ENCODE measurements around the gene PLB1.

PLB1 gene

DNA sequence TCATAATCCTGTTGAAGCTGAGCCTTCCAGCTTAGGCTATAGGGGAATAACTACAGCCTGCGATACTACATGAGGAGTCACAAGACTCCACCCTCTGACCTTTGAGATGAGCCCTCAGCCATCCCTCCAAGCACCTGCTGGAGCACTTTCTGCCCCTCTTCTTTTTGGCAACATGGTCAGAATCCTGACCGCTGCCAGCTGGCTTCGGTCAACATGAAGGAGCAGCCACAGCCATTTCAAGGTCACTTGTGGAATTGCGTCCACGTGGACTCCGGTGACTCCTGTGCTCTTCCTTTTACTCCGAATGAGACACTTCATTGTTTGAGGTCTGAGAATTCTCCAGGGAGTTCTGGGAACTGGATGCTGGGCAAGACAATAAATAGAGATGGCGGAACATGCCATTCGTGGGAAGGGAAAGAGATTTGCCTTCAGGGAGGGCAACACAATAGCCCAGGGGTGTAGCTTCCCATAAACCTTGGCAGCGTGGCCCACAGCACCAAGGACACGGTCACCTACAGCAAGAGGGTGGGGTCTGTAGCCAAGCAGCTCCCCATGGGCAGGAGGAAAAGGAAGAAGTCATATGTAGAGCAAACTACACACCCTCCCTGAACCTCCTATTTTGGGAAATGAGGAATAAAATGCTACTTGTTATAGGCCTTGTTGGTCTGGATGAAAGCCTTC lies 182.5 kb downstream of the PLB1 start:
- no peak for FAIRE-seq
- no peak for DNase-seq (ENCODE audit: insufficient read length, low spot score)

DNA sequence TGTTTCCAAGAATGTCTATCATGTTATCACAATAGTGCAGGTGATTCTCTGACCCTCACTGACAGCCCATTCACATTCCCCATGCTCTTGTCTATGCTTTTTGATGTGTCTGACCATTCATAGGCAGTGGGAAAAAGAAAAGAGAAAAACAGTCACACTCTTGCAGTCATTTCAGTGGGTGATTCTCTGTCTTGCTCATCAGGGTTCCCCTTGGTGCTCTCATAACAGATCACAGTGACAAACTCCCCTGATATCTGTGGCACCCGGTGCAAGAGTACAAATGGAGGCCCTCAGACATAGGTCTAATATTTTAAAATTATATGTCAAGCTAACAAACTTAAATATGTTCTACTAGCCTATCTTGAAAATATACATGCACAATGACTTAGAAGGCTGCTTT lies 183.1 kb downstream of the PLB1 start:
- DNase-seq (ENCODE audit: insufficient read length, low spot score): no peak

DNA sequence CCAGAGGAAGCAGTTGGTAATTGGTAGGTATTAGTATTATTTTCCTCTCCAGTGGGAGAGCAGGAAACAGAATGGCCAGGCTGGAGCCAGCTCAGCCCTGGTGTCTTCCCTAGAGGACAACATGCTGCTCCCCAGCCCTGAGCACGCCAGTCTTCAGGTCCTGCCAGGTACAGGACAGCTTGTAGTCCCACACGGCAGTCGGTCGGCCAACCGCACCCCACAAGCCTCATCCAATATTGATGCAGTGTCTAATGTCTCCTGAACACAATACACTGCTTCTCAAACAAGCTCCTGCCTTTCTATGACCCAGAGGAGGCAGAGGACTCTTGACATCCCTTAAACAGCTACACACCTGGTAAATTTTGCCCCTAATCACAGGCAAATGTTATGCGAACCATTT lies 184.8 kb downstream of the PLB1 start:
- FAIRE-seq: no peak
- DNase-seq (ENCODE audit: insufficient read length, low spot score): no peak

More for the DNA sequence above, 183.1 kb downstream of the PLB1 start:
- FAIRE-seq: no peak

DNA sequence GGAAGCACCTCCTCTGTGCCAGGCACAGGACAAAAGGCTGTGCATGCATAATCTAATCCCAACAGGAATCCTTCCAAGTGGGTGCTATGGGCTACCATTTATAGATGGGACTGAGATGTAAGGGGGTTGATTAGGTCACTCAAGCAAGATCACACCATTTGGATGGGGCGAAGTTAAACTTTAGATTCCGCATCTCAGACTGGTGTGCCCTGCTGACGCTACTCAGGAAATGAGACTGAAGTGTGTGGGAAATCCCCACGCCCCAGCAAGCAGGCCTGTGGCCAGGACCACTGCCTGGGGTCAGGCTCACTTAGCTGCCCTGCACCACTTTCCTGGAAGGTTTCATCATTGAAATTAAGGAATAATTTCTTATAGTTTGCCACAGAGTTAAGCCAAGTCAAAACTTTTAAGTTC lies 185.3 kb downstream of the PLB1 start:
- peak; percentile 59 for DNase-seq (ENCODE audit: insufficient read length, low spot score)

DNA sequence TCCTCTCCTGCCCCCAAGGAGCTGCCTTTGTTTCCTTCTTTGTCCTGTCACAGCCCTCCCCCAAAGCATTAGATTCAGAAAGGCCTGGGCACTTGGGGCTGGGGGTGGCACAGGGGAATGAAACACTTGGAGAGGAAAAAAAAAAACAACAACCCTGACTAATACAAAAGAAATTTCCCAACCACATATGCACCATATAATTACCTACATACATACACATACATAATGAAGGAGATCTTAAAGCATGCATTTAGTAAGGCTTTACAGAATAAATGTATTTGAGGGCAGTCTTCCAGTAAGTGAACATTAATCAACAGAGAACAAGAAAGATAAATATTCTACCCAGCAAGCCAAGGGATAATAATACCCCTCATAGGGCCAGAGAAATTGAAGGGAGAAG lies 185.7 kb downstream of the PLB1 start:
- no peak for FAIRE-seq
- no peak for DNase-seq (ENCODE audit: insufficient read length, low spot score)

More for the DNA sequence above, 185.3 kb downstream of the PLB1 start:
- no peak for FAIRE-seq

DNA sequence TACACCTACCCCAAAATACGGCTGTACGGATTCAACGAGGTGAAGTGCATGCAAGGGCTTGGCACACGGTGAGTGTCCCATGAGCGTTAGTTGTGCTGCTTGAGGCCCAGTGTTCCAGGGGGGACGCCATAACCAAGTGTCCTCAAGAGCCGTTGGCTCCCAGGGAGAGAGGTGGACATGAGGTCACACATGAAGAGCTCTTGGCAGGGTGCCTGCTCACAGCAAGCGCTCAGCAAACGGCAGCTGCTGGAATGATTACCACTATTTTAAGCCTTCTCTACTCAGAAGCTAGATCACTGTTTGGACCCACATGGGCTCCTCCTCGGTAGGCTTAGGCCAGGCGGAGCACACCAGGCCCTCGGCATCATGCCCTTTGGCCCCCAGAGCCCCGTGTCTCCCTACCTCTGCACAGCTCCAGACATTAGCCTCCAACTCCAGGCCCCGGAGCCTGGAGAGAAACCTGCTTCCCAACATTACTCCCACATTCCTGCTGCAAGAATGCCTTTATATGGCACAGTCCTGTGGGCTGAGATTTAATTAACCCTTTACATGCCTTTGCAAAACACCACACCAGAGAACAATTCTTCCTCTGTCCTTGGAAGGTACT lies 187.3 kb downstream of the PLB1 start:
- FAIRE-seq (no peak), DNase-seq (ENCODE audit: insufficient read length, low spot score) (no peak)

DNA sequence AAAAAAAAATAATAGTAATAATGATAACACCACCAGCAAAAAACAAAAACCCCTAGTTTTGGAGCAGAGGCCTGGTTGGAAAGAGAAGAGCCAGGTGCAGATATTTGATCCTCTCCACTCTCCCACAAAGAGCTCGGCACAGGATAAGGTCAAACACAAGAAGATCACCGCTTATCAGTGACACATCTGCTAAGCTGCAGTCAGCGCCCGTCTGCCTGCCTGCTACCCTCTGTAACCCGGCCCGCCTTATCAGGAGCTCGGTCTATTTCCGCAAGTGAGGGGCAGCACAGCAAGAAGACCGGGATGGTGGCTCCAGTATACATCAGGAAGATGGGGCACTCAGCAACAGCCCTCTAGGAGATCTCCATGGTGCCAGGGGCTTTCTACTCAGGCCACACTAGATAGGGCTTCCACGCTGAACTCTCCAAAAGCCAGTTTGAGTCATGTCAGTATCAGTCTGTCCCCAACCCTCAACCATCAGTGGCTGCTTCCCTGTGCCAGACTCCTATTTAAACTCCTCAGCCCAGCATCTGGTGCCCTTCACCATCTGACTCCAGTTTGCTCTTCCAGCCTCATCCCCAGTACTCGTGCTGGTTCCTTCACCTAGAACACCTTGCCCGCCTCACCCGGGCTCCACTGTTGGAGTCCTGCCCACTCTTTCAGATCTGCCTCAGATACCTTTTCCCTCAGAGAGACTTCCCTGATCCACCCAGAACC lies 188.4 kb downstream of the PLB1 start:
- DNase-seq (ENCODE audit: insufficient read length, low spot score): no peak
- no peak for FAIRE-seq

DNA sequence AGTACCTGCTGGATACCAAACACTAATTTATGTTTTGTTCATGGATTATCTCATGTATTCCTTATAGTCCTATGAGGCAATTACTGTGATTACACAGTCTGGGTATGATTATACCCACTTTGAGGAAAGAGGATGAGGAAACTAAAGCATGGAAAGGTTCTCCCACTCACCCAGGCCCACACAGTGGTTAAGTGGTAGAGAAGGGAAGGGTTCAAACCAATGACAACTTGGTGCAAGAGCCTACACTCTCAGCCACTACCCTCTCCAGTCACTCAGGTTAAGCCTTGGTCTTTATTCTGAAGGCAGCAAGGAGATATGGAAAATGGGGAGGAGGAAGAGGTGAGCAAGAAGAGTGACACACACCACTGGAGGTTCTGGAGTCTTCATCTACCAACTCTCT lies 191.3 kb downstream of the PLB1 start:
- DNase-seq (ENCODE audit: insufficient read length, low spot score) (no peak), FAIRE-seq (no peak)

DNA sequence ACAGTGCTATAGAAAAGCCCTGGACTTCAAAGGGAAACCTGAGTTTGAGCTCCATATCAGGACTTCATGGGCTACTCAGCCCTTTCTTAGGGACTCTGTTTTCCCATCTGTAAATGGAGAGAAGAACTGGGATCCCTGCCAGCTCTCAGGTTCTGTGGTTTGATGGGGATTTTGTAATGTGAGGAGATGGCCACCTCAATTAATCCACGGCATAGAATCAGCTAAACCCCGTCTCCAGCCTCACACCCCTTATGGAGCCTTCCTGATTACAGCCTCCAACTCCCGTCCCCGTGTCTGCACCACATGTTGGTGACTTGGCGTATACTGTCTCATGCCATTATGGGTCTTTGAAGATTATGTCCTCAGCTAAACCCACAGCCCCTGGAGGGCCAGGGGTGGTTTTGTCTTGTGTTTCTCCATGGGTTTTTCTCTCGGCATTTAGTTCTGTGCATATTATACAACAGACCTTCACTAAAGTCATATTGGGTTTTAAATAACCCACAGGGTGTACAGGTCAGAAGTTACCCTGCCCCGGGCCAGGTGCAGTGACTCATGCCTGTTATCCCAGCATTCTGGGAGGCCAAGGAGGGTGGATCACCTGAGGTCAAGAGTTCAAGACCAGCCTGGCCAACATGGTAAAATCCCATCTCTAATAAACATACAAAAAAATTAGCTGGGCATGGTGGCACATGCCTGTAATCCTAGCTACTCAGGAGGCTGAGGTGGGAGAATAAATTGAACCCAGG lies 192.0 kb downstream of the PLB1 start:
- no peak for FAIRE-seq

DNA sequence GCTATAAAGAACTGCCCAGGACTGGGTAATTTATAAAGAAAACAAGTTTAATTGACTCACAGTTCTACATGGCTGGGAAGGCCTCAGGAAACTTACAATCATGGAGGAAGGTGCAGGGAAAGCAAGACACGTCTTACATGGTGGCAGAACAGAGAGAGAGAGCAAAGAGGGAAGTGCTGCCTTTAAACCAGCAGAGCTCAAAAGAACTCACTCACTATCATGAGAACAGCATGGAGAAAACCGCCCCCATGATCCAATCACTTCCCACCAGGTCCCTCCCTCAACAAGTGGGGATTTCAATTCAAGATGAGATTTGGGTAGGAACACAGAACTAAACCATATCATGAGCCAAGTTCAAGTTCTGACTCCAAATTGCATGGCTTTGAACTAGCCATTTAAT lies 193.0 kb downstream of the PLB1 start:
- FAIRE-seq: no peak
- DNase-seq (ENCODE audit: insufficient read length, low spot score): no peak

More for the DNA sequence above, 192.0 kb downstream of the PLB1 start:
- no peak for DNase-seq (ENCODE audit: insufficient read length, low spot score)

DNA sequence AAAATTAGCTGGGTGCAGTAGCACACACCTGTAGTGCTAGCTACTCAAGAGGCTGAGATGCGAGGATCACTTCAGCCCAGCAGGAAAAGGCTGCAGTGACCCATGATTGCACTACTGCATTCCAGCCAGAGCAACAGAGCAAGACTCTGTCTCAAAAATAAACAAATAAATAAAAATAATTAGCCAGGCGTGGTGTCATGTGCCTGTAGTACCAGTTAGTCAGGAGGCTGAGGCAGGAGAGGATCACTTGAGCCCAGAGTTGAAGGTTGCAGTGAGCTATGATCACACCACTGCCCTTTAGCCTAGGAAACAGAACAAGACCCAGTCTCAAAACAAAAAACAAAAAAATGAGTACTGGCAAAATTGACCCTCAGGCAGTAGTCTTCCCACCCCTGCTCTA lies 193.9 kb downstream of the PLB1 start:
- no peak for FAIRE-seq

DNA sequence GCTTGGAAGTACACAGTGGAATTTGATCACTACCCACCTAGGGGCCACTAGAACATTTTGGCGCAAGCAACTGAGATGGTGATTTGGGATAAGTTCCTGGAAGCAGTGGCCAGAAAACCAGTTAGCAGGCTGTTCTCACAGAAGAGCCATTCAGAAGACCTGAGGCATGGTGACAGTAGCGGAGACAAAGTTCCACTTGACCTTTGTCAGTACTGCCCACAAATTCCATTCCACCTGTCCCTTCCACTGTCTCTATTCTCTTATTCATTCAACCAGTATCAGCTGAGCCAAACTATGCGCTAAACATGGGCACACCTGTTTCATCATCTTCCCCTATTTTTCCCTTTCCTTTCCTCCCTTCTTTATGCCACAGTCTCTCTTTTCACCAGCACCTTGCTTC lies 196.6 kb downstream of the PLB1 start:
- FAIRE-seq (no peak), DNase-seq (ENCODE audit: insufficient read length, low spot score) (no peak)

More for the DNA sequence above, 193.9 kb downstream of the PLB1 start:
- no peak for DNase-seq (ENCODE audit: insufficient read length, low spot score)

DNA sequence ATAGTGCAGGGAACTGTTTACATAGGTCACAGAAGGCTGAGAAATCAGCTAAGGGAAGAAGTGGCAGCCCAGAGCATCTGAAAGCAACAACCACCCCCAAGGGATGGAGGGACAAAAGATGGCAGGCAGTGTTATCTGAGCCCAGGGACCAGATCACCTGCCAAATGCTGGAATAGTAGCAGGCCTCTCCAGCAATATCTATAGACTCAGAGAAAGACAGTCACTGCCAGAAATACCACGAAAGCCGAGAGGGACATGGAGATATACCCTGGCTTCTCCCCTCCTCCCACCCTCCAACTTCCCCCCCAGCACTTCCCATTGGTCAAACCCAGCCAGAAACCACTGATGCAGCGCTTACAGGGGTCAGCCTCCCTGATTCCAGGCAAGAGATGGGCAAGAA lies 197.4 kb downstream of the PLB1 start:
- no peak for DNase-seq (ENCODE audit: insufficient read length, low spot score)
- no peak for FAIRE-seq
